ENCODE results near the gene OR5AC2. TPM values are rescaled to one million over a fixed set of nuclear protein-coding genes. Genes with fewer than 3 reads are reported as not detected.

Gene OR5AC2
- total and polyA plus RNA-seq, 2 experiments from 2014 or later = not detected

GRCh38 chr3:98068824-98069223 is 18.1 kb upstream of the OR5AC2 start:
- Histone ChIP-seq H3K27me3 (ENCODE audit: insufficient read depth) (no peaks in the 10 kb centered on the region), H3K79me2 (replicated peaks; ENCODE audit: insufficient read depth) (no peaks in the 10 kb centered on the region), H3K4me2 (no peak overlapping the region), H3K4me3 (no peak overlapping the region), H3K9me2 (ENCODE audit: insufficient read depth) (no peaks in the 10 kb centered on the region), H2AFZ (no peak overlapping the region), H3F3A (replicated peaks; ENCODE audit: low read depth) (no peaks in the 10 kb centered on the region), H4K20me1 (replicated peaks; ENCODE audit: insufficient read depth) (no peaks in the 10 kb centered on the region), H3K4me1 (ENCODE audit: insufficient read depth) (no peaks in the 10 kb centered on the region), H3K27ac (ENCODE audit: low read depth) (no peak overlapping the region), H3K36me3 (ENCODE audit: insufficient read depth) (no peaks in the 10 kb centered on the region)
- H3K4me3 Mint-ChIP-seq = no peak overlapping the region
- DNase-seq (ENCODE audit: low spot score) = peak; percentile 50
- no peaks in the 10 kb centered on the region for H3K4me1 Mint-ChIP-seq
- no peaks in the 10 kb centered on the region for H3K9me3 Mint-ChIP-seq
- no peaks in the 10 kb centered on the region for H3K27me3 Mint-ChIP-seq (ENCODE audit: insufficient read depth, low read depth, poor library complexity)
- H3K36me3 Mint-ChIP-seq (ENCODE audit: low read depth) = no peaks in the 10 kb centered on the region
- TF ChIP-seq, protein P1, sequence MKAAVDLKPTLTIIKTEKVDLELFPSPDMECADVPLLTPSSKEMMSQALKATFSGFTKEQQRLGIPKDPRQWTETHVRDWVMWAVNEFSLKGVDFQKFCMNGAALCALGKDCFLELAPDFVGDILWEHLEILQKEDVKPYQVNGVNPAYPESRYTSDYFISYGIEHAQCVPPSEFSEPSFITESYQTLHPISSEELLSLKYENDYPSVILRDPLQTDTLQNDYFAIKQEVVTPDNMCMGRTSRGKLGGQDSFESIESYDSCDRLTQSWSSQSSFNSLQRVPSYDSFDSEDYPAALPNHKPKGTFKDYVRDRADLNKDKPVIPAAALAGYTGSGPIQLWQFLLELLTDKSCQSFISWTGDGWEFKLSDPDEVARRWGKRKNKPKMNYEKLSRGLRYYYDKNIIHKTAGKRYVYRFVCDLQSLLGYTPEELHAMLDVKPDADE (IDR thresholded peaks at IDR 0.05) = no peak
- TF ChIP-seq CTCF (conservative IDR thresholded peaks at IDR 0.05; ENCODE audit: low read depth in 2 of 2) = peak; percentile 57 to 65
- H3K27ac Mint-ChIP-seq = peak overlapping the region; percentile 38; the same call in 1 of the 2 replicates
- ATAC-seq = no peak

GRCh38 chr3:98070840-98071239 is 16.1 kb upstream of the OR5AC2 start:
- no peak overlapping the region for H3K4me3 ChIP-seq
- H3K36me3 Mint-ChIP-seq (ENCODE audit: low read depth) = no peaks in the 10 kb centered on the region
- no peak overlapping the region for H3K4me3 Mint-ChIP-seq
- H4K20me1 ChIP-seq (replicated peaks; ENCODE audit: insufficient read depth) = no peaks in the 10 kb centered on the region
- H3K27me3 ChIP-seq (ENCODE audit: insufficient read depth) = no peaks in the 10 kb centered on the region
- no peaks in the 10 kb centered on the region for H3K9me3 Mint-ChIP-seq
- H3K4me1 ChIP-seq (ENCODE audit: insufficient read depth) = no peaks in the 10 kb centered on the region
- H2AFZ ChIP-seq = no peak overlapping the region
- no peaks in the 10 kb centered on the region for H3K9me2 ChIP-seq (ENCODE audit: insufficient read depth)
- no peaks in the 10 kb centered on the region for H3F3A ChIP-seq (replicated peaks; ENCODE audit: low read depth)
- H3K4me2 ChIP-seq = no peak overlapping the region
- peak; percentile 11 for DNase-seq (ENCODE audit: low spot score)
- H3K4me1 Mint-ChIP-seq = no peaks in the 10 kb centered on the region
- no peak overlapping the region for H3K27ac ChIP-seq (ENCODE audit: low read depth)
- no peaks in the 10 kb centered on the region for H3K27me3 Mint-ChIP-seq (ENCODE audit: insufficient read depth, low read depth, poor library complexity)
- ATAC-seq = no peak; the same call in 1 of the 3 replicates
- no peaks in the 10 kb centered on the region for H3K36me3 ChIP-seq (ENCODE audit: insufficient read depth)
- H3K79me2 ChIP-seq (replicated peaks; ENCODE audit: insufficient read depth) = no peaks in the 10 kb centered on the region
- H3K27ac Mint-ChIP-seq = no peak overlapping the region
- no peak for TF ChIP-seq ZNF114 (CRISPR knock-in tag; IDR thresholded peaks at IDR 0.05)
- no peak for TF ChIP-seq ZNF462 (CRISPR knock-in tag; IDR thresholded peaks at IDR 0.05)
- no peak for TF ChIP-seq ZNF331 (CRISPR knock-in tag; IDR thresholded peaks at IDR 0.05; ENCODE audit: low read depth)
- no peak for TF ChIP-seq EZH2phosphoT487 (IDR thresholded peaks at IDR 0.05; ENCODE audit: unreplicated experiment)
- TF ChIP-seq, protein P2, sequence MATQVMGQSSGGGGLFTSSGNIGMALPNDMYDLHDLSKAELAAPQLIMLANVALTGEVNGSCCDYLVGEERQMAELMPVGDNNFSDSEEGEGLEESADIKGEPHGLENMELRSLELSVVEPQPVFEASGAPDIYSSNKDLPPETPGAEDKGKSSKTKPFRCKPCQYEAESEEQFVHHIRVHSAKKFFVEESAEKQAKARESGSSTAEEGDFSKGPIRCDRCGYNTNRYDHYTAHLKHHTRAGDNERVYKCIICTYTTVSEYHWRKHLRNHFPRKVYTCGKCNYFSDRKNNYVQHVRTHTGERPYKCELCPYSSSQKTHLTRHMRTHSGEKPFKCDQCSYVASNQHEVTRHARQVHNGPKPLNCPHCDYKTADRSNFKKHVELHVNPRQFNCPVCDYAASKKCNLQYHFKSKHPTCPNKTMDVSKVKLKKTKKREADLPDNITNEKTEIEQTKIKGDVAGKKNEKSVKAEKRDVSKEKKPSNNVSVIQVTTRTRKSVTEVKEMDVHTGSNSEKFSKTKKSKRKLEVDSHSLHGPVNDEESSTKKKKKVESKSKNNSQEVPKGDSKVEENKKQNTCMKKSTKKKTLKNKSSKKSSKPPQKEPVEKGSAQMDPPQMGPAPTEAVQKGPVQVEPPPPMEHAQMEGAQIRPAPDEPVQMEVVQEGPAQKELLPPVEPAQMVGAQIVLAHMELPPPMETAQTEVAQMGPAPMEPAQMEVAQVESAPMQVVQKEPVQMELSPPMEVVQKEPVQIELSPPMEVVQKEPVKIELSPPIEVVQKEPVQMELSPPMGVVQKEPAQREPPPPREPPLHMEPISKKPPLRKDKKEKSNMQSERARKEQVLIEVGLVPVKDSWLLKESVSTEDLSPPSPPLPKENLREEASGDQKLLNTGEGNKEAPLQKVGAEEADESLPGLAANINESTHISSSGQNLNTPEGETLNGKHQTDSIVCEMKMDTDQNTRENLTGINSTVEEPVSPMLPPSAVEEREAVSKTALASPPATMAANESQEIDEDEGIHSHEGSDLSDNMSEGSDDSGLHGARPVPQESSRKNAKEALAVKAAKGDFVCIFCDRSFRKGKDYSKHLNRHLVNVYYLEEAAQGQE (IDR thresholded peaks at IDR 0.05; ENCODE audit: unreplicated experiment) = no peak

Data from GM23338 (cell line).